Mesendoderm (in vitro differentiated cells): ENCODE data around the gene PPP1R10. TPM values are rescaled to one million over a fixed set of nuclear protein-coding genes. Genes with fewer than 3 reads are reported as not detected.
"Not testable (repeated sequence)": the region's sequence is repeated elsewhere in the genome, so short reads cannot be mapped to it uniquely, and the experiment has no call there.

Experiments used
- DNase-seq: peaks from one replicate; pipeline ENCODE4 v3.0.0; 2013
- H2AK5ac ChIP-seq: 2 replicates; pipeline ENCODE4 v1.6.1; 2013; ENCODE audit warnings: low read length, inconsistent platforms
- H2BK120ac ChIP-seq: 2 replicates; pipeline ENCODE4 v1.6.1; 2013; ENCODE audit warnings: low read depth, mild to moderate bottlenecking, low read length, moderate library complexity, mixed read lengths
- H2BK15ac ChIP-seq: replicated peaks from 2 replicates; pipeline ENCODE4 v1.6.1; 2013; ENCODE audit warnings: low read depth, mild to moderate bottlenecking, moderate library complexity
- H2BK5ac ChIP-seq: 2 replicates; pipeline ENCODE4 v1.6.1; 2013; ENCODE audit warnings: low read length, inconsistent platforms
- H3K18ac ChIP-seq: 2 replicates; pipeline ENCODE4 v1.6.1; 2013; ENCODE audit warnings: mild to moderate bottlenecking, low read length, mixed read lengths
- H3K23ac ChIP-seq: one replicate; pipeline ENCODE4 v1.6.1; 2013; ENCODE audit warnings: low read length
- H3K27ac ChIP-seq: 2 replicates; pipeline ENCODE4 v1.5.1; 2013; ENCODE audit warnings: low read depth, mild to moderate bottlenecking, inconsistent platforms, low read length, moderate library complexity
- H3K27me3 ChIP-seq: 2 replicates; pipeline ENCODE4 v1.6.1; 2013; ENCODE audit warnings: low read length, control low read depth, mild to moderate bottlenecking, inconsistent platforms; ENCODE audit not compliant: insufficient read depth, poor library complexity
- H3K36me3 ChIP-seq: 2 replicates; pipeline ENCODE4 v1.6.1; 2013; ENCODE audit warnings: low read length, inconsistent platforms; ENCODE audit not compliant: control insufficient read depth, insufficient read depth
- H3K4ac ChIP-seq: one replicate; pipeline ENCODE4 v1.6.1; 2013; ENCODE audit warnings: low read depth, mild to moderate bottlenecking, low read length, moderate library complexity
- H3K4me1 ChIP-seq: 2 replicates; pipeline ENCODE4 v1.6.1; 2013; ENCODE audit warnings: low read depth, low read length, inconsistent platforms; ENCODE audit not compliant: control insufficient read depth
- H3K4me2 ChIP-seq: 2 replicates; pipeline ENCODE4 v1.6.1; 2013; ENCODE audit warnings: low read length
- H3K4me3 ChIP-seq: 2 replicates; pipeline ENCODE4 v1.5.1; 2013; ENCODE audit warnings: mild to moderate bottlenecking, low read length
- H3K56ac ChIP-seq: one replicate; pipeline ENCODE4 v1.6.1; 2013; ENCODE audit warnings: low read length
- H3K79me1 ChIP-seq: 2 replicates; pipeline ENCODE4 v1.6.1; 2013; ENCODE audit warnings: low read length, inconsistent platforms
- H3K79me2 ChIP-seq: 2 replicates; pipeline ENCODE4 v1.6.1; 2013; ENCODE audit warnings: mild to moderate bottlenecking, low read length; ENCODE audit not compliant: control insufficient read depth, insufficient read depth
- H3K9ac ChIP-seq: 2 replicates; pipeline ENCODE4 v1.6.1; 2013; ENCODE audit warnings: low read length, inconsistent platforms
- H4K5ac ChIP-seq: one replicate; pipeline ENCODE4 v1.6.1; 2013; ENCODE audit warnings: low read length
- H4K8ac ChIP-seq: one replicate; pipeline ENCODE4 v1.6.1; 2013; ENCODE audit warnings: low read depth, mild to moderate bottlenecking, control low read depth, low read length, moderate library complexity
- WGBS: extraction: QIAGEN DNeasy Blood & Tissue Kit; methylation state at CpG from one replicate; pipeline ENCODE4 v1.1.7; 2013; ENCODE audit warnings: low lambda C conversion rate, missing lambda C conversion rate; ENCODE audit not compliant: insufficient coverage; ENCODE audit errors: extremely low coverage; 5-methylcytosine and 5-hydroxymethylcytosine counted together
- polyA plus RNA-seq, 2 experiments: library from polyadenylated mRNA; stranded (reverse); fragments of 200-250 nt; gene quantifications; one replicate each; pipeline ENCODE4 v1.2.3, GENCODE V29; 2013

Gene PPP1R10
- polyA plus RNA-seq (2013, experiment 1 of 2), result 92.3 TPM
- polyA plus RNA-seq (2013, experiment 2 of 2), result 90.2 TPM

GRCh38 chr6:30616811-30617564 lies at the start of gene PPP1R10:
TSS of gene PPP1R10 (minus strand) at chr6:30617243. CDS start at chr6:30609944, 7,299 bp downstream.
- no peak within 1 kb of the TSS for H2AK5ac ChIP-seq

GRCh38 chr6:30666300-30666699 lies 49.3 kb upstream of the PPP1R10 start:
- WGBS, result no CpG with 5 or more reads among the region's 2 CpGs

More at GRCh38 chr6:30616811-30617564, at the start of gene PPP1R10:
- peak within 1 kb of the TSS; percentile 98 for H3K56ac ChIP-seq
- WGBS, result no CpG with 5 or more reads among the region's 40 CpGs
- peak within 1 kb of the TSS; percentile 90 for H2BK5ac ChIP-seq
- peak within 1 kb of the TSS; percentile 81 for H3K4ac ChIP-seq
- peaks cover 5% of the 10 kb centered on the region for H3K36me3 ChIP-seq
- peaks cover 6% of the 10 kb centered on the region for H3K4me1 ChIP-seq
- no peaks in the 10 kb centered on the region for H3K27me3 ChIP-seq
- no peak within 1 kb of the TSS for H2BK15ac ChIP-seq
- peak within 1 kb of the TSS; percentile 88 for H3K4me2 ChIP-seq
- peak within 1 kb of the TSS; percentile 82 for H2BK120ac ChIP-seq
- H4K8ac ChIP-seq, result no peak within 1 kb of the TSS
- peaks cover 11% of the 10 kb centered on the region for H3K79me1 ChIP-seq
- peak within 1 kb of the TSS; percentile 82 for H4K5ac ChIP-seq
- DNase-seq, result peak; percentile 100
- peak within 1 kb of the TSS; percentile 99 for H3K9ac ChIP-seq
- peak within 1 kb of the TSS; percentile 95 for H3K4me3 ChIP-seq
- peaks cover 16% of the 10 kb centered on the region for H3K79me2 ChIP-seq
- H3K27ac ChIP-seq, result peak within 1 kb of the TSS; percentile 66
- H3K18ac ChIP-seq, result peak within 1 kb of the TSS; percentile 94
- H3K23ac ChIP-seq, result no peak within 1 kb of the TSS

GRCh38 chr6:30664994-30665767 lies 48.1 kb upstream of the PPP1R10 start:
- no CpG with 5 or more reads among the region's 34 CpGs for WGBS
- no peak overlapping the region for H3K27ac ChIP-seq
- H3K4me2 ChIP-seq, result no peak overlapping the region
- H3K9ac ChIP-seq, result no peak overlapping the region
- no peak overlapping the region for H2BK120ac ChIP-seq
- no peak overlapping the region for H3K56ac ChIP-seq
- no peak overlapping the region for H3K23ac ChIP-seq
- H4K5ac ChIP-seq, result no peak overlapping the region
- peaks cover 5% of the 10 kb centered on the region for H3K36me3 ChIP-seq
- H3K79me2 ChIP-seq, result no peaks in the 10 kb centered on the region
- no peak overlapping the region for H4K8ac ChIP-seq
- no peak overlapping the region for H3K4ac ChIP-seq
- no peak overlapping the region for H2BK15ac ChIP-seq
- H2AK5ac ChIP-seq, result no peak overlapping the region
- no peaks in the 10 kb centered on the region for H3K79me1 ChIP-seq
- no peak overlapping the region for H3K18ac ChIP-seq
- no peak overlapping the region for H3K4me3 ChIP-seq
- no peak overlapping the region for H2BK5ac ChIP-seq
- no peaks in the 10 kb centered on the region for H3K4me1 ChIP-seq
- DNase-seq, result no peak
- no peaks in the 10 kb centered on the region for H3K27me3 ChIP-seq

More at GRCh38 chr6:30666300-30666699, 49.3 kb upstream of the PPP1R10 start:
- H3K27me3 ChIP-seq, H2BK120ac ChIP-seq, H2BK5ac ChIP-seq, H2AK5ac ChIP-seq, H3K79me2 ChIP-seq, H3K4me2 ChIP-seq, H3K9ac ChIP-seq, H3K4me1 ChIP-seq, H4K5ac ChIP-seq, H3K79me1 ChIP-seq, H3K23ac ChIP-seq, H3K36me3 ChIP-seq, H4K8ac ChIP-seq, H3K18ac ChIP-seq, H3K4me3 ChIP-seq, H2BK15ac ChIP-seq, H3K4ac ChIP-seq, H3K56ac ChIP-seq, H3K27ac ChIP-seq: not testable (repeated sequence)
- DNase-seq, result peak; percentile 55

GRCh38 chr6:30657922-30658321 lies 40.9 kb upstream of the PPP1R10 start:
- H2AK5ac ChIP-seq, H4K8ac ChIP-seq, H2BK120ac ChIP-seq, H3K4ac ChIP-seq, H3K27ac ChIP-seq, H3K79me2 ChIP-seq, H3K18ac ChIP-seq, H3K79me1 ChIP-seq, H2BK5ac ChIP-seq, H3K4me1 ChIP-seq, H3K9ac ChIP-seq, H3K23ac ChIP-seq, H3K27me3 ChIP-seq, H4K5ac ChIP-seq, H3K4me2 ChIP-seq, H3K4me3 ChIP-seq, DNase-seq, H3K56ac ChIP-seq, H2BK15ac ChIP-seq: not testable (repeated sequence)
- WGBS, result no CpG with 5 or more reads among the region's 5 CpGs
- peaks cover 21% of the 10 kb centered on the region for H3K36me3 ChIP-seq

- H3K4me1 ChIP-seq, result no peaks in the 10 kb centered on the region
- no peak overlapping the region for H3K56ac ChIP-seq
- H3K27ac ChIP-seq, result no peak overlapping the region
- no peak overlapping the region for H3K9ac ChIP-seq
- H3K79me1 ChIP-seq, result no peaks in the 10 kb centered on the region
- no peak overlapping the region for H2BK5ac ChIP-seq
- no peaks in the 10 kb centered on the region for H3K79me2 ChIP-seq
- no peak overlapping the region for H3K4me2 ChIP-seq
- H2AK5ac ChIP-seq, result no peak overlapping the region
- no peak for DNase-seq
- no peak overlapping the region for H4K8ac ChIP-seq
- no peak overlapping the region for H3K4me3 ChIP-seq
- no peak overlapping the region for H2BK120ac ChIP-seq
- peaks cover 25% of the 10 kb centered on the region for H3K36me3 ChIP-seq
- H2BK15ac ChIP-seq, result no peak overlapping the region
- H3K23ac ChIP-seq, result no peak overlapping the region
- H3K27me3 ChIP-seq, result no peaks in the 10 kb centered on the region
- no peak overlapping the region for H3K4ac ChIP-seq
- no peak overlapping the region for H3K18ac ChIP-seq
- H4K5ac ChIP-seq, result no peak overlapping the region
Measured at GRCh38 chr6:30657454-30657853, 40.4 kb upstream of the PPP1R10 start.
